Gastroesophageal sphincter (tissue), 3 donors: ENCODE measurements around the gene HNRNPM.

Experiments
- EP300 ChIP-seq: sonication (generic); formaldehyde crosslinking; IDR thresholded peaks from one replicate; pipeline ENCODE4 v1.6.1; 2017; ENCODE audit warnings: antibody characterized with exemption, mild to moderate bottlenecking
- POLR2A ChIP-seq, 2 donors: fragments of 450-650 bp; IDR thresholded peaks; one replicate each; pipeline ENCODE4 v1.6.1; 2017; ENCODE audit warnings: antibody characterized with exemption in 2 of 2, mild to moderate bottlenecking in 2 of 2, moderate library complexity in 1 of 2
- POLR2AphosphoS5 ChIP-seq: sonication (generic); formaldehyde crosslinking; IDR thresholded peaks from one replicate; pipeline ENCODE4 v1.6.1; 2017; ENCODE audit warnings: antibody characterized with exemption
- TF ChIP-seq, protein P1 (sequence below), 4 experiments: fragments of 200-600 bp in 2 of 4; fragments of 450-650 bp in 2 of 4; sonication (generic) in 1 of 4; IDR thresholded peaks; one replicate each; pipeline ENCODE4 v1.5.1; 2017 to 2019; ENCODE audit warnings: antibody characterized with exemption in 4 of 4, mild to moderate bottlenecking in 2 of 4, moderate library complexity in 2 of 4

GRCh38 chr19:8454218-8454617, 9.4 kb downstream of the HNRNPM start:
- TF ChIP-seq POLR2A (IDR thresholded peaks at IDR 0.05) (no peak), POLR2AphosphoS5 (no peak), EP300 (no peak)
- TF ChIP-seq, protein P1, sequence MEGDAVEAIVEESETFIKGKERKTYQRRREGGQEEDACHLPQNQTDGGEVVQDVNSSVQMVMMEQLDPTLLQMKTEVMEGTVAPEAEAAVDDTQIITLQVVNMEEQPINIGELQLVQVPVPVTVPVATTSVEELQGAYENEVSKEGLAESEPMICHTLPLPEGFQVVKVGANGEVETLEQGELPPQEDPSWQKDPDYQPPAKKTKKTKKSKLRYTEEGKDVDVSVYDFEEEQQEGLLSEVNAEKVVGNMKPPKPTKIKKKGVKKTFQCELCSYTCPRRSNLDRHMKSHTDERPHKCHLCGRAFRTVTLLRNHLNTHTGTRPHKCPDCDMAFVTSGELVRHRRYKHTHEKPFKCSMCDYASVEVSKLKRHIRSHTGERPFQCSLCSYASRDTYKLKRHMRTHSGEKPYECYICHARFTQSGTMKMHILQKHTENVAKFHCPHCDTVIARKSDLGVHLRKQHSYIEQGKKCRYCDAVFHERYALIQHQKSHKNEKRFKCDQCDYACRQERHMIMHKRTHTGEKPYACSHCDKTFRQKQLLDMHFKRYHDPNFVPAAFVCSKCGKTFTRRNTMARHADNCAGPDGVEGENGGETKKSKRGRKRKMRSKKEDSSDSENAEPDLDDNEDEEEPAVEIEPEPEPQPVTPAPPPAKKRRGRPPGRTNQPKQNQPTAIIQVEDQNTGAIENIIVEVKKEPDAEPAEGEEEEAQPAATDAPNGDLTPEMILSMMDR (IDR thresholded peaks at IDR 0.05) = no peak
